Activated CD4-positive, alpha-beta T cell treated with anti-CD3 and anti-CD28 coated beads, Interleukin-2, amount 50 U/mL, for 24 hours (primary cell): Measurements from ENCODE around the gene ENKUR.

Source experiments
- DNase-seq, 2 donors: peaks; one replicate each; pipeline ENCODE4 v3.0.0-alpha.2; 2020; ENCODE audit warnings: low read depth in 1 of 2, low spot score in 1 of 2

The ENKUR gene

GRCh38 chr10:25015828-25016375 is at the start of gene ENKUR:
ENKUR (minus strand) TSS chr10:25016158; CDS start chr10:25015936, 222 bp downstream.
- peak; percentile 81 to 91 for DNase-seq

GRCh38 chr10:25064401-25064800 is 48.4 kb upstream of the ENKUR start:
- no peak for DNase-seq

GRCh38 chr10:25063644-25064043 is 47.7 kb upstream of the ENKUR start:
- no peak for DNase-seq

GRCh38 chr10:25063157-25063556 is 47.2 kb upstream of the ENKUR start:
- no peak for DNase-seq

GRCh38 chr10:25061711-25062449 is 45.9 kb upstream of the ENKUR start:
- DNase-seq: no peak

- DNase-seq: no peak
These were observed 45.2 kb upstream of the ENKUR start for GRCh38 chr10:25061125-25061524.

GRCh38 chr10:25059990-25060389 is 44.0 kb upstream of the ENKUR start:
- DNase-seq: no peak

GRCh38 chr10:25057886-25058285 is 41.9 kb upstream of the ENKUR start:
- no peak for DNase-seq

GRCh38 chr10:25056726-25057125 is 40.8 kb upstream of the ENKUR start:
- no peak for DNase-seq

GRCh38 chr10:25052012-25052411 is 36.1 kb upstream of the ENKUR start:
- DNase-seq: no peak

GRCh38 chr10:25050402-25050801 is 34.4 kb upstream of the ENKUR start:
- DNase-seq: no peak

- no peak for DNase-seq
These were observed 34.0 kb upstream of the ENKUR start for GRCh38 chr10:25049966-25050365.

GRCh38 chr10:25048450-25048849 is 32.5 kb upstream of the ENKUR start:
- no peak for DNase-seq

GRCh38 chr10:25047591-25048301 is 31.8 kb upstream of the ENKUR start:
- no peak for DNase-seq

- DNase-seq: no peak
These were observed 31.1 kb upstream of the ENKUR start for GRCh38 chr10:25047088-25047487.

- no peak for DNase-seq
These were observed 30.7 kb upstream of the ENKUR start for GRCh38 chr10:25046641-25047040.

GRCh38 chr10:25039531-25039930 is 23.6 kb upstream of the ENKUR start:
- no peak for DNase-seq

GRCh38 chr10:25038325-25038724 is 22.4 kb upstream of the ENKUR start:
- no peak for DNase-seq

GRCh38 chr10:25036381-25036780 is 20.4 kb upstream of the ENKUR start:
- DNase-seq: no peak

- no peak for DNase-seq
These were observed 13.6 kb upstream of the ENKUR start for GRCh38 chr10:25029519-25029918.

GRCh38 chr10:25028711-25029110 is 12.8 kb upstream of the ENKUR start:
- no peak for DNase-seq

GRCh38 chr10:25026463-25026862 is 10.5 kb upstream of the ENKUR start:
- no peak for DNase-seq
